ENCODE data around the gene CTSD.
A peak's percentile ranks its signal among the peaks of the same experiment; 100 is the strongest.

Gene CTSD

GRCh38 chr11:1762537-1763302 lies 1.0 kb downstream of the CTSD start:
- no peak for DNase-seq (ENCODE audit: low read depth, low spot score)
- peak overlapping the region; percentile 65 for H3K4me3 ChIP-seq (ENCODE audit: low read depth, low read length)
- in situ Hi-C loops (cut with HindIII; ENCODE audit: low sequenced_read_pairs), result no loop called here
- TF ChIP-seq, protein P1, sequence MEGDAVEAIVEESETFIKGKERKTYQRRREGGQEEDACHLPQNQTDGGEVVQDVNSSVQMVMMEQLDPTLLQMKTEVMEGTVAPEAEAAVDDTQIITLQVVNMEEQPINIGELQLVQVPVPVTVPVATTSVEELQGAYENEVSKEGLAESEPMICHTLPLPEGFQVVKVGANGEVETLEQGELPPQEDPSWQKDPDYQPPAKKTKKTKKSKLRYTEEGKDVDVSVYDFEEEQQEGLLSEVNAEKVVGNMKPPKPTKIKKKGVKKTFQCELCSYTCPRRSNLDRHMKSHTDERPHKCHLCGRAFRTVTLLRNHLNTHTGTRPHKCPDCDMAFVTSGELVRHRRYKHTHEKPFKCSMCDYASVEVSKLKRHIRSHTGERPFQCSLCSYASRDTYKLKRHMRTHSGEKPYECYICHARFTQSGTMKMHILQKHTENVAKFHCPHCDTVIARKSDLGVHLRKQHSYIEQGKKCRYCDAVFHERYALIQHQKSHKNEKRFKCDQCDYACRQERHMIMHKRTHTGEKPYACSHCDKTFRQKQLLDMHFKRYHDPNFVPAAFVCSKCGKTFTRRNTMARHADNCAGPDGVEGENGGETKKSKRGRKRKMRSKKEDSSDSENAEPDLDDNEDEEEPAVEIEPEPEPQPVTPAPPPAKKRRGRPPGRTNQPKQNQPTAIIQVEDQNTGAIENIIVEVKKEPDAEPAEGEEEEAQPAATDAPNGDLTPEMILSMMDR (IDR thresholded peaks at IDR 0.05; ENCODE audit: low read depth, low read length), result no peak

DNA sequence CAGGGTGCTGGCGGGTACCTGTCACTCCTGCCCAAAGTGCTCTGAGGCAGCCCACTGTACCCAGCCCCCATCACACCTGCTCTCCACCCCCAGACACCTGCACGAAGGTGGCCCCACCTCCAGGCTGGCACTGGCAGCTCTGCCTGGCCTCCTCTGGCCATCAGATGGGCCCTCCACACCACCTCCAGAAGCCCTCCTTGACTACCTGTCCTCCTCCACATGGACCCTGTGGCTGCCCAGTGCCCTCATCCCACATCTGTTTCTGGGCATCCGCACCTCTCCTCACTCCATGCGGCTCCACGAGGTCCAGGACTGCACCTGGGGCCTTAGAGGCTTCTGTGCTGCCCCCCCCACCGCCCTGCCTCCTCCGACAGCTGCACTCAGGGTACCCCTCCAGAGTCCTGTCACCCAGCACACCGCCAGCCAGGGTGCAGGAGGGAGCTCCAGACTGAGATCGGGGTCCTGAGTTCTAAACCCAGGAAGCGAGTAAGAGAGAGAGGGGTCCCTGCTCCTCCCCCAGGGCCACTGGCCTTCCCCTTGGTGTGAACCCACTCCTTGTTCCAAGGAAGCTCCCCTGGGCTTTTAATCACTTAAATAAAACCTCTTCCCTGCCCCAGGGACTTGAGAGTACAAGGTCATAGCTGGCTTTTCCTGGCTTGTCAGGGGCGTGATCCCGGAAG lies 1.7 kb downstream of the CTSD start:
- in situ Hi-C loops (cut with HindIII; ENCODE audit: low sequenced_read_pairs), result no loop called here
- H3K4me3 ChIP-seq (ENCODE audit: low read depth, low read length), result peak overlapping the region; percentile 65
- TF ChIP-seq, protein P1 (IDR thresholded peaks at IDR 0.05; ENCODE audit: low read depth, low read length), result no peak
- no peak for DNase-seq (ENCODE audit: low read depth, low spot score)

- no peak overlapping the region for H3K4me3 ChIP-seq (ENCODE audit: low read depth, low read length)
- in situ Hi-C loops (cut with HindIII; ENCODE audit: low sequenced_read_pairs), result no loop called here
- DNase-seq (ENCODE audit: low read depth, low spot score), result no peak
- TF ChIP-seq, protein P1 (IDR thresholded peaks at IDR 0.05; ENCODE audit: low read depth, low read length), result no peak
Measured at GRCh38 chr11:1761110-1761856, 2.4 kb downstream of the CTSD start.

- H3K4me3 ChIP-seq (ENCODE audit: low read depth, low read length), result no peak overlapping the region
- no peak for DNase-seq (ENCODE audit: low read depth, low spot score)
- in situ Hi-C loops (cut with HindIII; ENCODE audit: low sequenced_read_pairs), result no loop called here
- TF ChIP-seq, protein P1 (IDR thresholded peaks at IDR 0.05; ENCODE audit: low read depth, low read length), result no peak
Measured at GRCh38 chr11:1760351-1761109, 3.2 kb downstream of the CTSD start.

- H3K4me3 ChIP-seq (ENCODE audit: low read depth, low read length), result no peak overlapping the region
- in situ Hi-C loops (cut with HindIII; ENCODE audit: low sequenced_read_pairs), result no loop called here
- DNase-seq (ENCODE audit: low read depth, low spot score), result no peak
- TF ChIP-seq, protein P1 (IDR thresholded peaks at IDR 0.05; ENCODE audit: low read depth, low read length), result no peak
Measured at GRCh38 chr11:1759851-1760220, 3.9 kb downstream of the CTSD start.
